OCI-LY7 (cell line): ENCODE measurements around the gene GMNN. TPM values are rescaled to one million over a fixed set of nuclear protein-coding genes. Genes with fewer than 3 reads are reported as not detected.

Experiments used
- BruUV-seq: library from RNA; stranded (reverse); fragments of 400-500 nt; replicated peaks from 2 replicates; lab custom pipeline; 2021; lab: Mats Ljungman, UMichigan
- CTCF ChIA-PET: fragments of 300-600 bp; sonication (Branson Sonifier 250); formaldehyde crosslinking; loops from one replicate; lab custom pipeline; 2022; ENCODE audit warnings: antibody characterized with exemption; ENCODE audit not compliant: unreplicated experiment; lab: Charles Lee
- POLR2A ChIA-PET: fragments of 300-600 bp; sonication (Branson Sonifier 250); formaldehyde crosslinking; loops from one replicate; lab custom pipeline; 2022; ENCODE audit warnings: antibody characterized with exemption; lab: Charles Lee
- DNase-seq: peaks from one replicate; pipeline ENCODE4 v3.0.0-alpha.2; 2015; ENCODE audit warnings: low spot score
- H2AFZ ChIP-seq: fragments of 200-600 bp; sonication (generic), shearing (Covaris generic); 2 replicates; pipeline ENCODE4 v1.6.1; 2014; ENCODE audit warnings: mild to moderate bottlenecking, antibody characterized with exemption, low read length, moderate library complexity
- H3K27ac ChIP-seq: fragments of 200-600 bp; sonication (generic); 2 replicates; pipeline ENCODE4 v1.5.1; 2014; ENCODE audit warnings: mixed run types, low read depth, mild to moderate bottlenecking, moderate library complexity, low read length, inconsistent platforms; ENCODE audit not compliant: poor library complexity, severe bottlenecking
- H3K36me3 ChIP-seq: fragments of 200-600 bp; sonication (generic); 2 replicates; pipeline ENCODE4 v1.6.1; 2014; ENCODE audit warnings: mild to moderate bottlenecking, antibody characterized with exemption, low read length, moderate library complexity, mixed read lengths; ENCODE audit not compliant: insufficient read depth
- H3K4me1 ChIP-seq: fragments of 200-600 bp; sonication (generic); 2 replicates; pipeline ENCODE4 v1.5.1; 2014; ENCODE audit warnings: mild to moderate bottlenecking, low read length; ENCODE audit not compliant: insufficient read depth, poor library complexity, severe bottlenecking
- H3K4me2 ChIP-seq: fragments of 200-600 bp; sonication (generic); 2 replicates; pipeline ENCODE4 v1.6.1; 2014; ENCODE audit warnings: mild to moderate bottlenecking, low read length
- H3K4me3 ChIP-seq: fragments of 200-600 bp; sonication (generic); 2 replicates; pipeline ENCODE4 v1.5.1; 2014; ENCODE audit warnings: mild to moderate bottlenecking, low read depth, low read length; ENCODE audit not compliant: poor library complexity, severe bottlenecking
- H3K79me2 ChIP-seq: fragments of 200-600 bp; sonication (generic); 2 replicates; pipeline ENCODE4 v1.6.1; 2016; ENCODE audit warnings: low read depth, mild to moderate bottlenecking, low read length, moderate library complexity, mixed read lengths; ENCODE audit not compliant: insufficient read depth
- H3K9me2 ChIP-seq: fragments of 200-600 bp; sonication (generic); 2 replicates; pipeline ENCODE4 v1.6.1; 2016; ENCODE audit warnings: mild to moderate bottlenecking, low read length, mixed read lengths; ENCODE audit not compliant: insufficient read depth
- H3K9me3 ChIP-seq: fragments of 200-600 bp; sonication (generic); 2 replicates; pipeline ENCODE4 v1.6.1; 2014; ENCODE audit warnings: mild to moderate bottlenecking, mixed run types, low read length, mixed read lengths
- H4K20me1 ChIP-seq: fragments of 200-600 bp; sonication (generic); 2 replicates; pipeline ENCODE4 v1.6.1; 2014; ENCODE audit warnings: mild to moderate bottlenecking, antibody characterized with exemption, low read length, moderate library complexity, mixed read lengths; ENCODE audit not compliant: insufficient read depth
- CTCF ChIP-seq: fragments of 200-600 bp; sonication (generic); conservative IDR thresholded peaks from 2 replicates; pipeline ENCODE4 v1.5.1; 2014; ENCODE audit warnings: mild to moderate bottlenecking, antibody characterized with exemption, low read length, moderate library complexity, mixed read lengths
- EZH2phosphoT487 ChIP-seq: fragments of 200-600 bp; sonication (generic); IDR thresholded peaks from 2 replicates; pipeline ENCODE4 v1.6.1; 2018; ENCODE audit warnings: low read depth, borderline replicate concordance, mild to moderate bottlenecking, mixed run types, antibody characterized with exemption, low read length, moderate library complexity, mixed read lengths
- intact Hi-C: fragments of 100-400 bp; cut with micrococcal nuclease; formaldehyde crosslinking; loops from one replicate; pipeline ENCODE4 v1.10.0; 2022; ENCODE audit not compliant: unreplicated experiment
- total RNA-seq, 2 experiments: library from RNA; depleted of rRNA in 1 of 2; stranded (reverse); fragments of >200 nt in 1 of 2; shearing (Covaris generic) in 1 of 2; gene quantifications; 2 replicates each; pipeline ENCODE4 v1.2.3, GENCODE V29; 2014 to 2022

Gene GMNN
- total RNA-seq, 2 experiments from 2014 or later, result 101 to 120 TPM

DNA sequence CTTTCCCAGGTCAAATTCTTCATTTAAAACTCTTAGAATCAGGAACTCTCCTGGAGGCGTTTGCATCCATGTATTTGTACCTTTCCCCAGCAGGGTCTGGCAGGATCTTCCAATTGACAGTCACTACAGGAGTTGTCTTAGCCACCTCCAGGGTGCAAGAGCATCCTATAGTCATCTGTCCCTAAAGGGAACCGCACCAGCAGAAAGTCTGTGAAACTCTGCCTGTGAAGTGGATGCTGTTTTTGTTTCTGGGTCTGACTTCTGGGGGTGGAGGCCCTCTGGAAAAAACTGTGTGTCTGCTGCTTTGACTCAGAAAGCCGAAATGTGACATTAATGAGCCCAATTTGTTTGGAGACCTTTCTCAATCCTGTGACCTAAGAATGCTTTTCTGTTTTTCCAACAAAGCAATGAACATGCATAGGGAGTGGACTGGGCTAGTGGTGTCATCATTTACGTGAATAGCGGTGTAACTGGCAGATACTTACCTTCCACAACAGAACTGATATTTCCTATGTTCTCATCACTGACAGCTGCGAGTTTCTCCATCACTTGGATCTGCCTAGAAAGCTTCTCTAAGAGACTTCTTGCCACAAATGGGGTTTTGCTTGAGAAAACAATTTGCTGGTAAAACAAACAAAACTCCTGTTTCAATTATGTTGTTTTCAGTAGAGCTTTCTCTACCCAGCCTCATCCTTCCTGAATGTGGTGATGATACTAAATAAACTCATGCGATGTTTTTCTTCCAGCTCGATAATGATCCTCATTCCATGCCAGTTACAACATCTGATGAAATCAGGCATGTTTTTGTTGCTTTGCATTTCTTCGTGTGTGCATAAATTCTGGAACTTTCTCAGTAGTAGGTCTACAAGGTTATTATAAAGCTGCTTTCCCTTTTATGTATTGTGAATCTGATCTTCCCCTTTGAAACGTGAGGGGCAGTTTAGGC is 57.3 kb downstream of the GMNN start:
- BruUV-seq, result no TSS peak
- Histone ChIP-seq H3K9me2 (no peaks in the 10 kb centered on the region), H3K9me3 (no peaks in the 10 kb centered on the region), H2AFZ (no peak overlapping the region), H4K20me1 (no peaks in the 10 kb centered on the region), H3K27ac (no peak overlapping the region), H3K36me3 (0 out of 2 replicates have a peak, but pooled peaks cover 13% of the 10 kb centered on the region), H3K79me2 (no peaks in the 10 kb centered on the region), H3K4me1 (no peaks in the 10 kb centered on the region), H3K4me3 (no peak overlapping the region), H3K4me2 (no peak overlapping the region)
- CTCF ChIA-PET, result no interaction called here
- POLR2A ChIA-PET, result interaction anchor here (0.6 to 0.7 kb wide), 2 partner anchors 13 to 92 kb away, joined by 3 read pairs; no protein-coding TSS in a partner anchor
- DNase-seq, result no peak
- intact Hi-C loops, result no loop called here
- TF ChIP-seq EZH2phosphoT487 (no peak), CTCF (no peak)

DNA sequence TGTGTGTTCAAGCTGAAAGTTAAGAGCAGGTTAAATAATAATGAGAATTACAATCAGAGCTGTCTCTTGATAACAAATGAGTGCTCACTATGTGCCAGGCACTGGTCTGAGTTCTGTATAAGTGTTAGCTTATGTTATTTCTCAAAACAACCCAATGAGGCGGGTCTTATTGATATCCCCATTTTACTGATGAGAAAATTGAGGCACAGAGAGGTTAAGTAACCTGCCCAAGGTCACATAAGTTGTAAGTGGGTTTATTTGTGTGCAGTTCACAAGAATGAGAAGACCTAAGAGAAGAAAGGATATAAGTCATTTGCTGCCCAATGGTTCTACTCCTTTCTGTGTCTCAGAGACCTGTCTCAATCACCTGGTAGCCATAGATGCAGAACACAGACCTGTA is 58.1 kb downstream of the GMNN start:
- no peaks in the 10 kb centered on the region for H4K20me1 ChIP-seq
- H3K9me2 ChIP-seq, result no peaks in the 10 kb centered on the region
- no peak for DNase-seq
- TF ChIP-seq CTCF (no peak), EZH2phosphoT487 (no peak)
- H3K4me1 ChIP-seq, result no peaks in the 10 kb centered on the region
- POLR2A ChIA-PET, result interaction anchor here (0.5 to 0.7 kb wide), 3 partner anchors 14 to 180 kb away, joined by 3 read pairs; no protein-coding TSS in a partner anchor
- H3K9me3 ChIP-seq, result no peaks in the 10 kb centered on the region
- intact Hi-C loops, result no loop called here
- no peak overlapping the region for H2AFZ ChIP-seq
- no peak overlapping the region for H3K27ac ChIP-seq
- CTCF ChIA-PET, result no interaction called here
- BruUV-seq, result no TSS peak
- H3K36me3 ChIP-seq, result 0 out of 2 replicates have a peak, but pooled peaks cover 13% of the 10 kb centered on the region
- H3K4me2 ChIP-seq, result no peak overlapping the region
- H3K4me3 ChIP-seq, result no peak overlapping the region
- no peaks in the 10 kb centered on the region for H3K79me2 ChIP-seq
